SK-N-SH treated with all-trans-retinoic acid at 6 μM for 48 hours (cell line): Measurements from ENCODE around the gene PTPRD.

Experiments
- CSDC2 ChIP-seq: fragments of 250-450 bp; sonication (Bioruptor Pico); IDR thresholded peaks from 2 replicates; pipeline ENCODE4 v1.5.0; 2020; ENCODE audit warnings: mild to moderate bottlenecking, moderate library complexity
- TF ChIP-seq, protein P1 (sequence below): fragments of 250-450 bp; sonication (Bioruptor Pico); IDR thresholded peaks from 2 replicates; pipeline ENCODE4 v1.8.0; 2020; ENCODE audit warnings: mild to moderate bottlenecking, moderate library complexity, borderline replicate concordance
- TF ChIP-seq, protein P2 (sequence below): fragments of 250-450 bp; sonication (Bioruptor Pico); IDR thresholded peaks from 2 replicates; pipeline ENCODE4 v1.5.1; 2021; ENCODE audit warnings: mild to moderate bottlenecking, moderate library complexity
- TF ChIP-seq, protein P3 (sequence below): fragments of 250-450 bp; sonication (Bioruptor Pico); IDR thresholded peaks from 2 replicates; pipeline ENCODE4 v1.5.1; 2020; ENCODE audit warnings: low read depth, mild to moderate bottlenecking, moderate library complexity

DNA sequence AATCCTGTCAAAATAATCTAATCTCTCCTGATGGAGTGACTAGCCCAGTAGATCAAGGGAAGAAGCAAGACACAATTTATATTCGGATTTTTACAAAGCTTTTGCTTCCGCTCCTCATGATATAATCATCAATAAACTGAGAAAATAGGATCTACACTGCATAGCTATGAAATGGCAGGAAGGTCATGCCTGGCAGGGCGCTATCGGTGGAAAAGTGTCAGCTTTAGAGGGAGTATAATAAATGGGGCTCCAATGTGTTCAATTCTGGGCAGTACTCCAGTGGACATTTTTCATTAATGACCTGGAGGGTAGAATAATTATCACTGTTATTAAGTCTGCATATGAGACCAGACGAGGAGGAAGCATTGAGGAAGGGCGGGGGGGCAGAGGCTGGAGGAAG is 1799.9 kb downstream of the PTPRD start:
- no peak for TF ChIP-seq CSDC2 (CRISPR knock-in tag)
- TF ChIP-seq, protein P1, sequence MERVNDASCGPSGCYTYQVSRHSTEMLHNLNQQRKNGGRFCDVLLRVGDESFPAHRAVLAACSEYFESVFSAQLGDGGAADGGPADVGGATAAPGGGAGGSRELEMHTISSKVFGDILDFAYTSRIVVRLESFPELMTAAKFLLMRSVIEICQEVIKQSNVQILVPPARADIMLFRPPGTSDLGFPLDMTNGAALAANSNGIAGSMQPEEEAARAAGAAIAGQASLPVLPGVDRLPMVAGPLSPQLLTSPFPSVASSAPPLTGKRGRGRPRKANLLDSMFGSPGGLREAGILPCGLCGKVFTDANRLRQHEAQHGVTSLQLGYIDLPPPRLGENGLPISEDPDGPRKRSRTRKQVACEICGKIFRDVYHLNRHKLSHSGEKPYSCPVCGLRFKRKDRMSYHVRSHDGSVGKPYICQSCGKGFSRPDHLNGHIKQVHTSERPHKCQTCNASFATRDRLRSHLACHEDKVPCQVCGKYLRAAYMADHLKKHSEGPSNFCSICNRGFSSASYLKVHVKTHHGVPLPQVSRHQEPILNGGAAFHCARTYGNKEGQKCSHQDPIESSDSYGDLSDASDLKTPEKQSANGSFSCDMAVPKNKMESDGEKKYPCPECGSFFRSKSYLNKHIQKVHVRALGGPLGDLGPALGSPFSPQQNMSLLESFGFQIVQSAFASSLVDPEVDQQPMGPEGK (CRISPR knock-in tag), result no peak
- TF ChIP-seq, protein P2, sequence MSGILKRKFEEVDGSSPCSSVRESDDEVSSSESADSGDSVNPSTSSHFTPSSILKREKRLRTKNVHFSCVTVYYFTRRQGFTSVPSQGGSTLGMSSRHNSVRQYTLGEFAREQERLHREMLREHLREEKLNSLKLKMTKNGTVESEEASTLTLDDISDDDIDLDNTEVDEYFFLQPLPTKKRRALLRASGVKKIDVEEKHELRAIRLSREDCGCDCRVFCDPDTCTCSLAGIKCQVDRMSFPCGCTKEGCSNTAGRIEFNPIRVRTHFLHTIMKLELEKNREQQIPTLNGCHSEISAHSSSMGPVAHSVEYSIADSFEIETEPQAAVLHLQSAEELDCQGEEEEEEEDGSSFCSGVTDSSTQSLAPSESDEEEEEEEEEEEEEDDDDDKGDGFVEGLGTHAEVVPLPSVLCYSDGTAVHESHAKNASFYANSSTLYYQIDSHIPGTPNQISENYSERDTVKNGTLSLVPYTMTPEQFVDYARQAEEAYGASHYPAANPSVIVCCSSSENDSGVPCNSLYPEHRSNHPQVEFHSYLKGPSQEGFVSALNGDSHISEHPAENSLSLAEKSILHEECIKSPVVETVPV (CRISPR knock-in tag), result no peak
- TF ChIP-seq, protein P3, sequence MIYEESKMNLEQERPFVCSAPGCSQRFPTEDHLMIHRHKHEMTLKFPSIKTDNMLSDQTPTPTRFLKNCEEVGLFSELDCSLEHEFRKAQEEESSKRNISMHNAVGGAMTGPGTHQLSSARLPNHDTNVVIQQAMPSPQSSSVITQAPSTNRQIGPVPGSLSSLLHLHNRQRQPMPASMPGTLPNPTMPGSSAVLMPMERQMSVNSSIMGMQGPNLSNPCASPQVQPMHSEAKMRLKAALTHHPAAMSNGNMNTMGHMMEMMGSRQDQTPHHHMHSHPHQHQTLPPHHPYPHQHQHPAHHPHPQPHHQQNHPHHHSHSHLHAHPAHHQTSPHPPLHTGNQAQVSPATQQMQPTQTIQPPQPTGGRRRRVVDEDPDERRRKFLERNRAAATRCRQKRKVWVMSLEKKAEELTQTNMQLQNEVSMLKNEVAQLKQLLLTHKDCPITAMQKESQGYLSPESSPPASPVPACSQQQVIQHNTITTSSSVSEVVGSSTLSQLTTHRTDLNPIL (CRISPR knock-in tag), result no peak
